Neural crest cell (in vitro differentiated cells): Measurements from ENCODE around the gene SYCP2L. TPM values are rescaled to one million over a fixed set of nuclear protein-coding genes. Genes with fewer than 3 reads are reported as not detected.
"Not testable (repeated sequence)": the region's sequence is repeated elsewhere in the genome, so short reads cannot be mapped to it uniquely, and the experiment has no call there.

Source experiments
- DNase-seq: peaks from one replicate; pipeline ENCODE4 v3.0.0; 2021; ENCODE audit warnings: low read depth, mixed read lengths, low spot score
- H3K27ac Mint-ChIP-seq: one replicate; pipeline ENCODE4 v1.8.0; 2021; ENCODE audit warnings: mild to moderate bottlenecking, mixed read lengths; ENCODE audit not compliant: unreplicated experiment
- H3K27me3 Mint-ChIP-seq: 2 replicates; pipeline ENCODE4 v1.8.0; 2021; ENCODE audit warnings: low read depth, mild to moderate bottlenecking, mixed read lengths
- H3K36me3 Mint-ChIP-seq: 2 replicates; pipeline ENCODE4 v1.8.0; 2021; ENCODE audit warnings: low read depth, mild to moderate bottlenecking, mixed read lengths
- H3K4me1 Mint-ChIP-seq: 2 replicates; pipeline ENCODE4 v1.8.0; 2021; ENCODE audit warnings: mixed read lengths
- H3K4me3 Mint-ChIP-seq: one replicate; pipeline ENCODE4 v1.8.0; 2021; ENCODE audit warnings: mild to moderate bottlenecking, mixed read lengths
- H3K9me3 Mint-ChIP-seq: 2 replicates; pipeline ENCODE4 v1.8.0; 2021; ENCODE audit warnings: mixed read lengths
- CTCF ChIP-seq: fragments of 200-600 bp; sonication (generic); conservative IDR thresholded peaks from 2 replicates; pipeline ENCODE4 v1.5.0; 2021; ENCODE audit warnings: antibody characterized with exemption, mild to moderate bottlenecking
- total RNA-seq: library from RNA; stranded (reverse); gene quantifications from 2 replicates; pipeline ENCODE4 v1.2.1, GENCODE V29; 2021

The SYCP2L gene
- total RNA-seq, 1 donor from 2014 or later = 5.6 TPM

GRCh38 chr6:10891960-10892359, 5.1 kb downstream of the SYCP2L start:
- TF ChIP-seq CTCF = no peak
- Mint-ChIP-seq H3K4me3 (no peak overlapping the region), H3K9me3 (peaks cover 9% of the 10 kb centered on the region), H3K4me1 (peaks cover 12% of the 10 kb centered on the region), H3K36me3 (peaks cover 8% of the 10 kb centered on the region), H3K27me3 (peaks cover 12% of the 10 kb centered on the region), H3K27ac (no peak overlapping the region)
- no peak for DNase-seq

GRCh38 chr6:10894958-10895357, 8.1 kb downstream of the SYCP2L start:
- no peaks in the 10 kb centered on the region for H3K27me3 Mint-ChIP-seq
- H3K4me1 Mint-ChIP-seq = no peaks in the 10 kb centered on the region
- H3K9me3 Mint-ChIP-seq = peaks cover 4% of the 10 kb centered on the region
- DNase-seq = no peak
- H3K27ac Mint-ChIP-seq = no peak overlapping the region
- no peak overlapping the region for H3K4me3 Mint-ChIP-seq
- no peak for TF ChIP-seq CTCF
- peaks cover 6% of the 10 kb centered on the region for H3K36me3 Mint-ChIP-seq

GRCh38 chr6:10896691-10897090, 9.8 kb downstream of the SYCP2L start:
- no peaks in the 10 kb centered on the region for H3K4me1 Mint-ChIP-seq
- peaks cover 2% of the 10 kb centered on the region for H3K36me3 Mint-ChIP-seq
- no peak for DNase-seq
- no peak for TF ChIP-seq CTCF
- H3K9me3 Mint-ChIP-seq = no peaks in the 10 kb centered on the region
- H3K27ac Mint-ChIP-seq = no peak overlapping the region
- no peaks in the 10 kb centered on the region for H3K27me3 Mint-ChIP-seq
- H3K4me3 Mint-ChIP-seq = no peak overlapping the region

GRCh38 chr6:10901770-10902169, 14.9 kb downstream of the SYCP2L start:
- Mint-ChIP-seq H3K9me3 (no peaks in the 10 kb centered on the region), H3K4me1 (no peaks in the 10 kb centered on the region), H3K27me3 (no peaks in the 10 kb centered on the region), H3K27ac (no peak overlapping the region), H3K36me3 (no peaks in the 10 kb centered on the region), H3K4me3 (no peak overlapping the region)
- no peak for TF ChIP-seq CTCF
- no peak for DNase-seq

GRCh38 chr6:10904015-10904414, 17.2 kb downstream of the SYCP2L start:
- no peak for TF ChIP-seq CTCF
- no peaks in the 10 kb centered on the region for H3K9me3 Mint-ChIP-seq
- H3K27ac Mint-ChIP-seq = no peak overlapping the region
- no peaks in the 10 kb centered on the region for H3K4me1 Mint-ChIP-seq
- no peak for DNase-seq
- peaks cover 3% of the 10 kb centered on the region for H3K36me3 Mint-ChIP-seq
- H3K4me3 Mint-ChIP-seq = no peak overlapping the region
- H3K27me3 Mint-ChIP-seq = no peaks in the 10 kb centered on the region

GRCh38 chr6:10908228-10908627, 21.4 kb downstream of the SYCP2L start:
- H3K4me3 Mint-ChIP-seq = no peak overlapping the region
- no peak for TF ChIP-seq CTCF
- H3K27ac Mint-ChIP-seq = no peak overlapping the region
- no peak for DNase-seq
- H3K36me3 Mint-ChIP-seq = peaks cover 26% of the 10 kb centered on the region
- no peaks in the 10 kb centered on the region for H3K27me3 Mint-ChIP-seq
- no peaks in the 10 kb centered on the region for H3K4me1 Mint-ChIP-seq
- H3K9me3 Mint-ChIP-seq = no peaks in the 10 kb centered on the region

GRCh38 chr6:10919520-10919919, 32.7 kb downstream of the SYCP2L start:
- not testable (repeated sequence) for H3K4me1 Mint-ChIP-seq, H3K27ac Mint-ChIP-seq, H3K4me3 Mint-ChIP-seq, DNase-seq, H3K27me3 Mint-ChIP-seq
- Mint-ChIP-seq H3K36me3 (peaks cover 53% of the 10 kb centered on the region), H3K9me3 (peaks cover 16% of the 10 kb centered on the region)
